Measurements from ENCODE around the gene CD93. TPM values are rescaled to one million over a fixed set of nuclear protein-coding genes. Genes with fewer than 3 reads are reported as not detected.

CD93 gene
- total and polyA plus RNA-seq, 2 of the 8 experiments (the other 6 are each of a cell fraction or from before 2014, with no cell fraction given): under 0.01 to 0.07 TPM

- H3K4me1 ChIP-seq (replicated peaks in 1 of 4; ENCODE audit: control insufficient read depth in 3 of 4, insufficient read depth in 4 of 4, low read length in 3 of 4): peaks cover 0 to 3% (median 0%) of the 10 kb centered on the region in 4 experiments; a peak in 2 of 7 replicates
- no peak overlapping the region for H3K4ac ChIP-seq (replicated peaks; ENCODE audit: insufficient read length, low read depth, low read length)
- no peak overlapping the region for H3K4me3 ChIP-seq (ENCODE audit: extremely low read depth in 1 of 4, insufficient read depth in 2 of 4, low read depth in 3 of 4, low read length in 4 of 4)
- H2AFZ ChIP-seq (ENCODE audit: low read length): no peak overlapping the region
- H3K9ac ChIP-seq (replicated peaks in 1 of 4; ENCODE audit: extremely low read depth in 1 of 4, low read depth in 3 of 4, low read length in 3 of 4): no peak overlapping the region
- no peak overlapping the region for H3K27ac ChIP-seq (ENCODE audit: low read depth, low read length)
- H3K79me1 ChIP-seq (ENCODE audit: low read depth, low read length): no peaks in the 10 kb centered on the region
- no peak overlapping the region for H3K56ac ChIP-seq (replicated peaks; ENCODE audit: insufficient read length, low read depth, low read length)
- H4K5ac ChIP-seq (ENCODE audit: insufficient read length, low read depth, low read length): no peak overlapping the region
- no peaks in the 10 kb centered on the region for H3K27me3 ChIP-seq (replicated peaks in 1 of 4; ENCODE audit: control insufficient read depth in 3 of 4, extremely low read depth in 1 of 4, insufficient read depth in 3 of 4, low read length in 3 of 4)
- H4K91ac ChIP-seq (replicated peaks; ENCODE audit: insufficient read length, low read length): no peak overlapping the region
- no peak overlapping the region for H4K8ac ChIP-seq (ENCODE audit: extremely low read depth, insufficient read depth, low read length)
- no peak overlapping the region for H2BK15ac ChIP-seq (ENCODE audit: low read length)
- H4K20me1 ChIP-seq (replicated peaks in 1 of 2; ENCODE audit: control insufficient read depth in 1 of 2, insufficient read depth in 2 of 2, low read length in 2 of 2): no peaks in the 10 kb centered on the region
- H2BK12ac ChIP-seq (ENCODE audit: low read depth, low read length): no peak overlapping the region
- no peak overlapping the region; the same call in 1 of the 2 replicates for H3K18ac ChIP-seq (ENCODE audit: extremely low read depth, low read length)
- H3K9me3 ChIP-seq (ENCODE audit: insufficient read depth in 2 of 2, low read depth in 1 of 2, low read length in 1 of 2): no peaks in the 10 kb centered on the region
- H3K23ac ChIP-seq (ENCODE audit: insufficient read length): no peak overlapping the region
- ChIA-PET POLR2A (ENCODE audit: partially characterized antibody) (no interaction called here), CTCF (ENCODE audit: partially characterized antibody) (interaction anchor here (1.0 to 1.4 kb wide), 3 partner anchors 22 to 154 kb away, joined by 4 to 5 read pairs (median 4); no protein-coding TSS in a partner anchor)
- no peak for FAIRE-seq
- H2BK5ac ChIP-seq (ENCODE audit: low read depth, low read length): no peak overlapping the region
- no peaks in the 10 kb centered on the region for H3K23me2 ChIP-seq (ENCODE audit: low read depth, low read length)
- H3K14ac ChIP-seq (ENCODE audit: insufficient read length): no peak overlapping the region
- no peak for TF ChIP-seq SP4 (IDR thresholded peaks at IDR 0.05; ENCODE audit: low read length)
- TF ChIP-seq RBBP5 (IDR thresholded peaks at IDR 0.05; ENCODE audit: borderline replicate concordance, low read depth, low read length): no peak
- TF ChIP-seq POLR2A (IDR thresholded peaks at IDR 0.05; ENCODE audit: control extremely low read depth in 1 of 2, low read depth in 2 of 2, low read length in 2 of 2): no peak
- TF ChIP-seq KDM4A (IDR thresholded peaks at IDR 0.05; ENCODE audit: low read depth, low read length, severe bottlenecking): no peak
- TF ChIP-seq YY1 (IDR thresholded peaks at IDR 0.05; ENCODE audit: low read depth, low read length): no peak
- no peak overlapping the region for H2BK120ac ChIP-seq (replicated peaks; ENCODE audit: low read depth, low read length)
- 80% methylated on average over 13 of the region's 13 CpGs; no CpG with 5 or more reads in 1 of the 2 experiments for WGBS, 2 experiments (ENCODE audit: extremely low coverage in 1 of 2, insufficient coverage in 1 of 2, insufficient read length in 1 of 2, insufficient replicate concordance in 2 of 2, low coverage in 1 of 2, low lambda C conversion rate in 2 of 2, missing lambda C conversion rate in 1 of 2)
- H3K4me2 ChIP-seq (ENCODE audit: insufficient read depth in 1 of 2, low read depth in 2 of 2, low read length in 2 of 2): no peak overlapping the region
- H3K79me2 ChIP-seq (ENCODE audit: control insufficient read depth in 1 of 2, insufficient read depth in 2 of 2, low read length in 2 of 2): no peaks in the 10 kb centered on the region
- no peak for DNase-seq (ENCODE audit: low read depth in 1 of 2, low spot score in 2 of 2)
- no peak overlapping the region for H2BK20ac ChIP-seq (ENCODE audit: low read length)
- H2AK5ac ChIP-seq (ENCODE audit: low read depth, low read length): no peak overlapping the region
- H3K36me3 ChIP-seq (ENCODE audit: control insufficient read depth in 2 of 4, insufficient read depth in 4 of 4, low read length in 3 of 4): no peaks in the 10 kb centered on the region
Measured at GRCh38 chr20:23128461-23129125, 42.5 kb upstream of the CD93 start.

Data from H1 (cell line).